Omental fat pad (tissue), 4 donors: ENCODE data around the gene AP1S3. TPM values are rescaled to one million over a fixed set of nuclear protein-coding genes. Genes with fewer than 3 reads are reported as not detected.

Experiments
- ATAC-seq: fragments of 150-250 bp; one replicate; pipeline ENCODE4 v1.9.1; 2016; ENCODE audit warnings: mild to moderate bottlenecking, moderate library complexity; ENCODE audit not compliant: low FRiP score
- DNase-seq: peaks from one replicate; pipeline ENCODE4 v3.0.0-alpha.2; 2019; ENCODE audit warnings: low spot score
- total RNA-seq, 4 donors: library from RNA; depleted of rRNA; stranded (reverse); fragments of >200 nt; gene quantifications; one replicate each; pipeline ENCODE4 v1.1.0, GENCODE V29; 2016
- TF ChIP-seq, protein P1 (sequence below), 3 donors: fragments of 450-650 bp; IDR thresholded peaks; one replicate each; pipeline ENCODE4 v1.5.1; 2016 to 2017; ENCODE audit warnings: antibody characterized with exemption in 3 of 3, mild to moderate bottlenecking in 3 of 3, moderate library complexity in 2 of 3

Gene AP1S3
- total RNA-seq, 4 donors from 2014 or later = 1.6 to 16.2 (median 4.9) TPM; not detected in 1

DNA sequence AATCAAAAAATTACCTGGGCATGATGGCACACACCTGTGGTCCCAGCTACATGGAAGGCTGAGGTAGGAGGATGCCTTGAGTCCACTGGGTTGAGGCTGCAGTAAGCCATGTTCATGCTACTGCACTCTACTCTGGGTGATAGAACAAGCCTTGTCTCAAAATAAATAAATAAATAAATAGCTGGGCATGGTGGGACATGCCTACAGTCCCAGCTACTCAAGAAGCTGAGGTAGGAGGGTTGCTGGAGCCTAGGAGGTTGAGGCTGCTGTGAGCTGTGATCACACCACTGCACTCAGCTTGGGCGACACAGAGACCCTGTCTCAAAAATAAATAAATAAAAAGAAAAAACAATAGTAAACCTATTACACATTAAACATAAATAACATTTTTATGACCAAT lies 3.0 kb downstream of the AP1S3 start:
- ATAC-seq = no peak
- TF ChIP-seq, protein P1, sequence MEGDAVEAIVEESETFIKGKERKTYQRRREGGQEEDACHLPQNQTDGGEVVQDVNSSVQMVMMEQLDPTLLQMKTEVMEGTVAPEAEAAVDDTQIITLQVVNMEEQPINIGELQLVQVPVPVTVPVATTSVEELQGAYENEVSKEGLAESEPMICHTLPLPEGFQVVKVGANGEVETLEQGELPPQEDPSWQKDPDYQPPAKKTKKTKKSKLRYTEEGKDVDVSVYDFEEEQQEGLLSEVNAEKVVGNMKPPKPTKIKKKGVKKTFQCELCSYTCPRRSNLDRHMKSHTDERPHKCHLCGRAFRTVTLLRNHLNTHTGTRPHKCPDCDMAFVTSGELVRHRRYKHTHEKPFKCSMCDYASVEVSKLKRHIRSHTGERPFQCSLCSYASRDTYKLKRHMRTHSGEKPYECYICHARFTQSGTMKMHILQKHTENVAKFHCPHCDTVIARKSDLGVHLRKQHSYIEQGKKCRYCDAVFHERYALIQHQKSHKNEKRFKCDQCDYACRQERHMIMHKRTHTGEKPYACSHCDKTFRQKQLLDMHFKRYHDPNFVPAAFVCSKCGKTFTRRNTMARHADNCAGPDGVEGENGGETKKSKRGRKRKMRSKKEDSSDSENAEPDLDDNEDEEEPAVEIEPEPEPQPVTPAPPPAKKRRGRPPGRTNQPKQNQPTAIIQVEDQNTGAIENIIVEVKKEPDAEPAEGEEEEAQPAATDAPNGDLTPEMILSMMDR (IDR thresholded peaks at IDR 0.05) = no peak
- DNase-seq = no peak

DNA sequence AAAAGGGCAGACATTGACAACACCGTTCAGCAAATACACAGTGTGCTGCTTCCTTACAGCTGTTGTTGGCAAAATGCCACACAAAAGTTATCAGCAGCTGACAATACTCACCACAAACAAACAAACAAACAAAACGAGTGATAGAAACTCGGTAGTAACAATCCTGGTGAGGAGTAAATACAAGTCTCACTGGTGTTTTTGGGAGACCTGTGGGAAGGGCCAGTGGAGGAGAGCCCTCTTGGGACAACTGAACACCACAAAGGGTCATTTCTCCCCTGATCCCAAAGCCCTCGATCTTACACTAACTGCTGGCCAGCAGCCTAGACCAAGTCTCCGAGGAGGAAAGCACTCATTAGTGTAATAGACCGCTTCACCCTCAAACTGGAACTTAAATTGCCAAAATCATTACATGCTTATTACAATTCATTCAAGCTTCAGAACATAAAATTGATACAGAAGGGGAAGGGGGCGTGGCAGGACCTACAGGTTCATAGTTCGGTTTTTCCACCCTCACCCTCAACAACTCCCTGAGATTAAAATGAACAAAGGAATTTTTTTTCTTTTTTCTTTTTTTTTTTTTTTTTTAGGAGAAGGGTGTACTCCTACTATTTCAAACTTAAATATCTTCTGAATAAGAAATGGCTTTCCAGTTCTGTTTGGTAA lies 5.0 kb downstream of the AP1S3 start:
- TF ChIP-seq, protein P1 (IDR thresholded peaks at IDR 0.05) = no peak
- no peak for ATAC-seq
- no peak for DNase-seq

DNA sequence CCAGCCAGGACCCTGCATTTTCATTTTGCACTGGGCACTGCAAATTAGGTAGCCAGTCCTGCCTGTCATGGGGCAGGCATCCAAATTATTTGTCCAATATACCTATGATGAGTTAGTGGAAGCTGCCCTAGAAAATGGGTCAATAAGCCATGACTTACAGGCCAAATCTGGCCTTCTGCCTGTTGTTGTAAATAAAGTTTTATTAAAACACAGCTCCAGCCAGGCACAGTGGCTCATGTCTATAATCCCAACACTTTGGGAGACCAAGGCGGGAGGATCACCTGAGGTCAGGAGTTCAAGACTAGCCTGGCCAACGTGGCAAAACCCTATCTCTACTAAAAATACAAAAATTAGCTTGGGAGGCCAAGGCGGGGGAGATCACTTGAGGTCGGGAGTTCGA lies 8.3 kb downstream of the AP1S3 start:
- TF ChIP-seq, protein P1 (IDR thresholded peaks at IDR 0.05) = no peak
- no peak for ATAC-seq

DNA sequence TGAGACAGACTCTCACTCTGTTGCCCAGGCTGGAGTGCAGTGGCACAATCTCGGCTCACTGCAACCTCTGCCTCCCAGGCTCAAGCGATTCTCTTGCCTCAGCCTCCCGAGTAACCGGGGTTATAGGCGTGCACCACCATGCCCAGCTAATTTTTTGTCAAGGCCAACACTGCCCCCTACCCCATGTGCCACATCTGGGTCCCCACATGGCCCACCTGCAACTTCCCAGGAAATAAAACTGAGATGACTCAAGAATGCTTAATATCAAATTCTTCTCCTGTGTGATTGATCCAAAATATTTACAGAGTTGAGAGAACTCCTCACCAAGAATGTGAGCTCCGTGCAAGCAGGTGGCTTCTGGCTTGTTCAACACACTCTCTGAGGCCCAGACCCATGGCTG lies 9.1 kb downstream of the AP1S3 start:
- DNase-seq = no peak
- no peak for ATAC-seq
- TF ChIP-seq, protein P1 (IDR thresholded peaks at IDR 0.05) = no peak

More for the DNA sequence above, 8.3 kb downstream of the AP1S3 start:
- no peak for DNase-seq

DNA sequence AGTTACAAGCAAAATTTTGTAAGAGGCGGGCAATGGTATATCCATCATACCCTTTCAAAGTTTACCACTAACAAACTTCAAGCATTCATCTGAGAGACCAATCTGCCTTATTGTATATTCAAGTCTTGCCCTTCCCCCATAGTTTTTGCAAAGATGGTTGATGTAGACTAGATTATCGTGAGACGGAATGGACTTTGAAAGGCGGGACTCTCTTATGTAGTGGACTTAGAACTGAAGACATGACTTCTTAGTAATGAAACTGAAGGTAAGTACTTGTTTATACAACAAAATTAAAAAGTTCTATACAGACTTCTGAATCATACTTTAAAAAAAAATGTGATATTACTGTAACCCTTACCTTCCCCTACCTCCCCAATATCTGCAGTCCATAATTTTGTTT lies 10.4 kb downstream of the AP1S3 start:
- TF ChIP-seq, protein P1 (IDR thresholded peaks at IDR 0.05) = no peak
- ATAC-seq (no peak), DNase-seq (no peak)

DNA sequence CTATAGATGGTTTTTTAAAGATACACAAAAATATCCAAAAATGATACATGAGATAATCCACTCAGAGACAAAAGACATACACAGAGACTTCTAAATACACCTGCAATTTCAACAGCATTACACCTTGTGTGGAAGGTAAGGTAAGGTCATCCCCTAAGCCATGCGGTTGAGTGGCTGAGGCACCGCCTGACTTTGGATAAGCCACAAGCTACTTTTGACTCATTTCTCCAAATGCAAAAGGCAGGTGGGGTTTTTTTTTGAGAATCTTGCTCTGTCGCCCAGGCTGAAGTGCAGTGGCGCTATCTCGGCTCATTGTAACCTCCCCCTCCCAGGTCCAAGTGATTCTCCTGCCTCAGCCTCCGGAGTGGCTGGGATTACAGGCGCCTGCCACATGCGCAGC lies 13.1 kb downstream of the AP1S3 start:
- DNase-seq (no peak), ATAC-seq (no peak)
- TF ChIP-seq, protein P1 (IDR thresholded peaks at IDR 0.05) = no peak

DNA sequence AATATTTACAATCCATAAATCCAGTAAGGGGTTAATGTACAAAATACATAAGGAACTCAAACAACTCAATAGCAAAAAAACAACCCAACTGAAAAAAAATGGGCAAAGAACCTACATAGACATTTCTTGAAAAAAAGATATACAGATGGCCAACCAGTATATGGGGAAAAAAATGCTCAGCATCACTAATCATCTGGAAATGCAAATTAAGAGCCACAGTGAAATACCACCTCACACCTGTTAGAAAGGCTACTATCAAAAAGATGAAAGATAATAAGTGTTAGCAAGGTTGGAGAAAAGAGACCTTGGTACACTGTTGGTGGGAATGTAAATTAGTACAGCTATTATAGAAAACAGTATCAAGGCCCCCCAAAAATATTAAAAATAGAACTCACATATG lies 14.6 kb downstream of the AP1S3 start:
- DNase-seq (no peak), ATAC-seq (no peak)
- TF ChIP-seq, protein P1 (IDR thresholded peaks at IDR 0.05) = no peak
